Fibroblast of skin of back (primary cell): ENCODE data around the gene IRS1.

Experiments
- DNase-seq: peaks from one replicate; pipeline ENCODE4 v3.0.0-alpha.2; 2013

Gene IRS1

DNA sequence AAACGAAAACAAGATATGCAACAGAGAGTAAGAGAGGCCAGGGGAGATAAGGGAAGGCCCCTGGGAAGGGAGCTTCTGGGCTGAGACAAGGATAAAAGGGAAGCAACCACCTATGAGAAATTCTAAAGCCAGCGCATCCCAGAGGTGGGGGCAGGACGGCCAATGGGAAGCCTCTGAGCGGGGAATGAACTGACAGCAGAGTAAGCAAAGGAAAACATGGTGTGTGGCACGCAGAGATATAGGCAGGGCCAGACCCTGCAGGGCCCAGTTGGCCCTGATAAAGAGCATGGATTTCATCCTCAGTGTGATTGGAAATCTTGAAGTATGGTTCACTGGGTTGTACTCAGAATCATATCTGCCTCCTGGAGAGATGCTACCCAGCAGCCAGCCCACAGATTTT, 78.7 kb downstream of the IRS1 start:
- DNase-seq = no peak

- DNase-seq = no peak
These were observed 81.9 kb downstream of the IRS1 start for GRCh38 chr2:226717719-226718118.

GRCh38 chr2:226716126-226716525, 83.5 kb downstream of the IRS1 start:
- no peak for DNase-seq

- DNase-seq = no peak
These were observed 84.2 kb downstream of the IRS1 start for GRCh38 chr2:226715347-226715990.

GRCh38 chr2:226712941-226713340, 86.7 kb downstream of the IRS1 start:
- no peak for DNase-seq

DNA sequence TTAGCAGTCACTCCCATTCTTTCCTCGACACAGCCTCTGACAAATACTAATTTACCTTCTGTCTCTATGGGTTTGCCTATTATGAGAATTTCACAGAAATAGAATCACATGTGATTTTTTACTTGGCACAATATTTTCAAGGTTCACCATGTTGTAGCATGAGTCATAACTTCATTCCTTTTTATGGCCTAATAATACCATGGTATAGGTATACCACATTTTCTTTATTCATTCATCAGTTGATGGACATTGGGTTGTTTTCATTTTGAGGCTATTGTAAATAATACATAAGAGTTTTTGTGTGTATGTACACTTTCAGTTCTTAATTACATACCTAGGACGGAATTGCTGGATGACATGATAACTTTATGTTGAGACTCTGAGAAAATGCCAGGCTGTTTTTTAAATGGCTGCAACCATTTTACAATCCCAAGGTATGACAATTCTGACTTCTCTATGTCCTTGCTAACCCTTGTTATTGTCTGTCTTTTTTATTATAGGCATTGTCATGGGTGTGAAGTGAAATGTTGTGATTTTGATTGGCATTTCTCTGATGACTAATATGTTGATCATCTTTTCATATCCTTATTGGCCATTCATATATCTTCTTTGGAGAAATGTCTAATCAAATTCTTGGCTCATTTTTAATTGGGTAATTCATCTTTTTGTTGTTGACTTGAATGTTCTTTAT, 87.9 kb downstream of the IRS1 start:
- DNase-seq = no peak

- DNase-seq = peak; percentile 37
These were observed 92.1 kb downstream of the IRS1 start for GRCh38 chr2:226707499-226707898.

- DNase-seq = no peak
These were observed 93.7 kb downstream of the IRS1 start for GRCh38 chr2:226705965-226706364.

- no peak for DNase-seq
These were observed 94.3 kb downstream of the IRS1 start for GRCh38 chr2:226705133-226705886.

DNA sequence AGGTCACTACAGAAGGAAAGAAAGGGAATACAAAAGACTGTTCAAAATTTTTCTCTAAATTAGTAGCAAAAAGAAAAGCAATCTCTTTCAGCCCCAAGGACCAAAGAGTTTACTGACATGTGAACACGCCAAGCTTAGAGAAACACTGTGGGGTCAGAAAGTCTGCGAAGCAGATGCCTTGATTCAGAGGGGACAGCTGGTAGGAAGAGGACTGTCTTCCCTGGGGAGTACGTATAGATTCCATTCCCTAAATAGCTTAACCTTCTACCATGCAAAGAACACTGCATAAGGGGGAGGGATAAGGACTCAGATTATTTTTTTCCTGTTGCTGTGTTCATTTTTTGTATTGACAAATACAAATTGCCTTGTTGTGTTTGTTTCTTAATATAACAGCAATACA, 96.1 kb downstream of the IRS1 start:
- peak; percentile 50 for DNase-seq

DNA sequence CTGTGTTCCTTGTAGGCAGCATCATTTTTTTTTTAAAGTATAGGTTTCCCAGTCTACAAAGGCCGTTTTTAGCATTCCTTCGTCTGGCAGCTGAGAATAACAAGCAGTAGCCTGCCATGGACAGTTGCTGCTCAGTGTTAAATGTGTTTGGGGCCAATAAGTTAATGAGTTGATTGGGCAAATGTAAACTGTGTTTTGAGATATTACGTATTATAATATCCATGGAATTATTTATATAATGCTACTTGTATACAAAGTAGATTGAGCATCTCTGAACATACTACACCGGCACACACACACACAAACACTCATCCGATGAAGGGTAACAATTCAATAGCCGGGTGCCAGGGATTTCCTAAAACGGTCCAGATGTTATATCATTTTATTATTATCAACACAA, 97.2 kb downstream of the IRS1 start:
- DNase-seq = no peak

- peak; percentile 30 for DNase-seq
These were observed 98.6 kb downstream of the IRS1 start for GRCh38 chr2:226701052-226701451.

- peak; percentile 60 for DNase-seq
These were observed 100.3 kb downstream of the IRS1 start for GRCh38 chr2:226699321-226699720.

DNA sequence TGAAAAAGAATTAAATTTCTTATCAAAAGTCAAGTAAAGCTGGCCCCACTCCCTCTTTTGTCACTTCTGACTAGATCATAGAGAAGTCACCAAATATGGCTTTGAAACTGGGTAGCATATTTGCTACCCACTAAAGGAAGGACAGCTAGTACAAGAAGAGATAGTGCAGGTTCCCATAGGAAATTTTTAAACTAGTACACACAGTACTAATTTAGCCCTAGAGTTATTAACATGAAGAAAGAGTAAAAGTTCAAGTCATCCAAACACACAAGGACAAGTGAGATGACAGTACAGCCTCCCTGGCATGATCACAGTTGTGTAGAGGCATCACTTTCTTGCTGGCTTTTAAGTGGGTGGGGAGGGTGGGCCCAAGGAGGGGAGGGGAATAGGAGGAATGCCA, 100.9 kb downstream of the IRS1 start:
- DNase-seq = no peak

GRCh38 chr2:226694586-226695284, 104.9 kb downstream of the IRS1 start:
- DNase-seq = no peak

- DNase-seq = no peak
These were observed 105.5 kb downstream of the IRS1 start for GRCh38 chr2:226694149-226694548.

- DNase-seq = no peak
These were observed 106.1 kb downstream of the IRS1 start for GRCh38 chr2:226693521-226693920.

GRCh38 chr2:226692521-226693126, 107.0 kb downstream of the IRS1 start:
- DNase-seq = no peak

- DNase-seq = no peak
These were observed 108.4 kb downstream of the IRS1 start for GRCh38 chr2:226691255-226691654.

DNA sequence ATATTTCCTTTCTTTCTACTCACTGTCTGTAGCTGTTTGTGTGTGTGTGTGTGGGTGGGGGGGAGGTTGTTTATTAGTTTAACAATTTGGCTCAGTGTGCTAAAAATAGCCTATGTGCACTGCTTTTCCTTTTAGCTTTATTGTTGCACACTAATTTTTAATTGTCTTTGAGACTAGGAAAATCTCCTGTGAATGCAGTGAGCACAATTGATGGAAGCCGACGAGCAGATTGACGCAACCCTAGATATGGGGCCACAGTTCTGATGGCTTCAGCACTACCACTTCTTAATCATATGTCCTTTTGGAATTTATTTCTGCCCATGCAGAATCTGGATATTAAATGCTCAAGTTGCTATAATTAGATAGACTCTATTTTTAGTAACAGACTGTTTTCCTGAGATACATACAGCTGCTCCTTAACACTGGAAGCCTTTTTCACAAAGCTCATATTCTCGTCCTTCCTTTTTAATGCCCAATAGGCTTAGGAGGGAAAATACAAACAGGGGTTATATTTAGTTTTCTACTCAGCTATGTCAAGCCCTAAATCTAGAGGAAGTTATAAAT, 109.1 kb downstream of the IRS1 start:
- peak; percentile 15 for DNase-seq

DNA sequence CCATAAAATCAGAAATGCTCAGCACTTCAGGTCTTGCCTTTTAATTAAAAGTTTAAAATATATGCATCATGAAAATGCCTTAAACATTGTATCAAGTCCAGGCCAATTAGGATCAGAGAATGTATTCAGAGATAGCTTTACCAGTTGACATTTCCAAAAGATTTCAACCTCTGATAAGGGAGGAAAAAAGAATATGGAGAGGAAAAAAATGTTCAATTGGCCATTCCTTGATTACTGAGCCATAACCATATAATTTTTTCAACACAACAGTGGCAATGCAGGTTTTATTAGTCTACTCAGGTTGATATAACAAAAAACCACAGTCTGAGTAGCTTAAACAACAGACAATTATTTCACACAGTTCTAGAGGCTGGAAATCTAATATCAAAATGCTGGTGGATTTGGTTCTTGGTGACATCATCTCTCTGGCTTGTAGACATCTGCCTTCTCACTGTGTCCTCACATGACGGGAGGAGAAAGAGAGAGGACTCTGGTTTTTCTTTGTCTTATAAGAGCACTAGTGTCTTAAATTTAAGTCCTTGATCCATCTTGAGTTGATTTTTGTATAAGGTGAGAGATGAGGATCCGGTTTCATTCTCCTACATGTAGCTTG, 111.9 kb downstream of the IRS1 start:
- DNase-seq = peak; percentile 30

DNA sequence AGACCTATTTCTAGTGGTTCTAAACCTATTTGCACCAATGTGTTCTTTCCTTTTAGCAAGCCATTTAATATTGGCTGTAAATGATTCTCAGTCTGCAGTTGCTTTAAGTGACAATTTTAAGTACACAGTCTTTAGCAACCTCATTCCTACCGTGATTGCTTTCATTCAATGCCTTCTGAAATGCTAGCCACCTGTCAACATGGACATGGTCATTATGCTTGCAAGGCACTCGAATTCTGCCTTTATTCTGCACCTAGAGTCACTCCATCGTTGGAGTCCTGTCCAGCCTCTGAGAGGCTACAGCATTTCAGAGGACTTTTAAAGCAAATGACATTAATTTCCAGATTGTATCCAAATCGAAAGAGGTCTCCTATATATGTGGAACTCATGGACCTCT, 115.1 kb downstream of the IRS1 start:
- DNase-seq = no peak
